Spleen (tissue), 11 donors: ENCODE measurements around the gene CCL17. TPM values are rescaled to one million over a fixed set of nuclear protein-coding genes. Genes with fewer than 3 reads are reported as not detected.
"Not testable (repeated sequence)": the region's sequence is repeated elsewhere in the genome, so short reads cannot be mapped to it uniquely, and the experiment has no call there.

ENCODE experiments used
- DNase-seq: peaks from one replicate; pipeline ENCODE4 v3.0.0-alpha.2; 2020
- H3K27ac ChIP-seq, 8 donors: fragments of 200-600 bp; sonication (generic) in 7 of 8; 1 replicate in 4 of 8; 2 replicates in 4 of 8; pipeline versions ENCODE4 v1.5.0 to v1.8.0; 2016 to 2021; ENCODE audit warnings: inconsistent platforms in 4 of 8, mild to moderate bottlenecking in 4 of 8, moderate library complexity in 1 of 8
- H3K27me3 ChIP-seq, 7 donors: fragments of 200-600 bp; sonication (generic) in 6 of 7; replicated peaks in 1 of 7; 1 replicate in 4 of 7; 2 replicates in 3 of 7; pipeline versions ENCODE4 v1.5.0 to v1.8.0; 2016 to 2021; ENCODE audit warnings: inconsistent platforms in 3 of 7, mild to moderate bottlenecking in 1 of 7
- H3K36me3 ChIP-seq, 6 donors: fragments of 200-600 bp; sonication (generic) in 5 of 6; 1 replicate in 4 of 6; 2 replicates in 2 of 6; pipeline versions ENCODE4 v1.5.0 to v1.8.0; 2016 to 2021; ENCODE audit warnings: inconsistent platforms in 2 of 6
- H3K4me1 ChIP-seq, 6 donors: fragments of 200-600 bp; sonication (generic) in 5 of 6; 1 replicate in 3 of 6; 2 replicates in 3 of 6; pipeline versions ENCODE4 v1.5.0 to v1.8.0; 2016 to 2021; ENCODE audit warnings: inconsistent platforms in 3 of 6
- H3K4me3 ChIP-seq, 8 donors: fragments of 200-600 bp; sonication (generic) in 7 of 8; 1 replicate in 4 of 8; 2 replicates in 4 of 8; pipeline versions ENCODE4 v1.5.0 to v1.8.0; 2016 to 2021; ENCODE audit warnings: inconsistent platforms in 4 of 8, mild to moderate bottlenecking in 4 of 8, moderate library complexity in 2 of 8
- H3K9me3 ChIP-seq, 8 donors: fragments of 200-600 bp; sonication (generic) in 7 of 8; 1 replicate in 4 of 8; 2 replicates in 4 of 8; pipeline versions ENCODE4 v1.5.0 to v1.8.0; 2016 to 2021; ENCODE audit warnings: inconsistent platforms in 4 of 8
- CTCF ChIP-seq, 11 experiments: fragments of 200-600 bp in 7 of 11; fragments of 450-650 bp in 4 of 11; sonication (generic) in 4 of 11; IDR thresholded peaks in 8 of 11; conservative IDR thresholded peaks in 3 of 11; 1 replicate in 7 of 11; 2 replicates in 4 of 11; pipeline versions ENCODE4 v1.4.0 to v1.8.0; 2016 to 2021; ENCODE audit warnings: antibody characterized with exemption in 11 of 11, inconsistent platforms in 4 of 11, mild to moderate bottlenecking in 1 of 11
- POLR2A ChIP-seq, 3 donors: fragments of 450-650 bp; IDR thresholded peaks; one replicate each; pipeline ENCODE4 v1.5.1; 2017; ENCODE audit warnings: antibody characterized with exemption in 3 of 3, mild to moderate bottlenecking in 1 of 3
- POLR2AphosphoS5 ChIP-seq, 3 donors: sonication (generic); formaldehyde crosslinking; IDR thresholded peaks; one replicate each; pipeline ENCODE4 v1.5.1; 2017; ENCODE audit warnings: antibody characterized with exemption in 3 of 3
- WGBS, 5 donors: extraction: QIAGEN DNeasy Blood & Tissue Kit in 3 of 5; methylation state at CpG; one replicate each; pipeline versions ENCODE4 v1.1.5 to v1.1.7; 2013 to 2018; 5-methylcytosine and 5-hydroxymethylcytosine counted together
- intact Hi-C: fragments of 100-400 bp; cut with DNase I; formaldehyde crosslinking; loops from one replicate; pipeline ENCODE4 v1.15.0; 2023; ENCODE audit warnings: low total_unique reads
- polyA plus RNA-seq, 3 donors: library from polyadenylated mRNA; stranded (reverse); fragments of 200-250 nt; gene quantifications; one replicate each; pipeline ENCODE4 v1.2.1, GENCODE V29; 2013
- total RNA-seq, 7 donors: library from RNA; depleted of rRNA in 3 of 7; stranded (reverse); fragments of >200 nt in 3 of 7; fragmentation: NEBNext Ultra II Directional in 4 of 7; extraction: Animal tissue kit (Norgen Biotek cat#: 25700) in 4 of 7; gene quantifications; one replicate each; pipeline versions ENCODE4 v1.1.0 to v1.2.1, GENCODE V29; 2016 to 2021
- donor health status: healthy with polysubstance abuse.
- donor health status: DM: no; HTN: no; CAD: no; lungs with moderate emphysema.
- donor health status: DM: no; HTN: no; CAD: no.
- donor health status: Bipolar disorder and iron deficiency.
- donor health status: healthy.
- donor health status: DM: no; HTN: no; CAD: no.
- donor health status: DM: yes; HTN: yes; CAD: no.

Gene CCL17
- total and polyA plus RNA-seq, 10 donors: 0.29 to 4.0 (median 2.0) TPM; not detected in 4

DNA sequence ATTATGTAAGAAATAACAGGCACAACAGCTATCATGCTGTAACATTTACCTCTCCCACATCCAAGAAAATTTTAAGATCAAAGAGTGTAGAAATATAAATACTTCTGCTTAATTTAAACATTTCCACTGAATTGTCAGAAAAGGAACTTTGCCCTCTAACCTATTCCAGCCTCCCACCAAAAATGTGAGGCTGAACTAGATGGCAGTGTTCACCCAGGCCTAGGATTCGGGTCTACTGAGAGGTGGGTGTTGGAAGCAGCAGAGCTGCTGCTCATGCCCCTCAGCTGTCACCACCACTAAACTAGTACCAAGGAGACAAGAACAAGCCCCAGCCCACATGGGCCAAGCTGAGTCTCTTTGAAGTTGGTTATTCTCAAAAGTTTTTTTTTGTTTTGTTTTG is 31.3 kb downstream of the CCL17 start:
- no peaks in the 10 kb centered on the region for H3K27me3 ChIP-seq
- H3K4me3 ChIP-seq: no peak overlapping the region
- peaks cover 3 to 100% (median 86%) of the 10 kb centered on the region in 6 donors for H3K36me3 ChIP-seq
- no peak for DNase-seq
- H3K27ac ChIP-seq: no peak overlapping the region
- TF ChIP-seq POLR2AphosphoS5 (IDR thresholded peaks at IDR 0.05) (no peak), CTCF (IDR thresholded peaks at IDR 0.05 in 8 of 11, conservative IDR thresholded peaks at IDR 0.05 in 3 of 11) (no peak), POLR2A (IDR thresholded peaks at IDR 0.05) (no peak)
- WGBS, 5 donors: 73 to 100% (median 95%) methylated on average over 1 of the region's 1 CpG
- peaks cover 0 to 18% (median 15%) of the 10 kb centered on the region in 8 donors for H3K9me3 ChIP-seq
- no peaks in the 10 kb centered on the region for H3K4me1 ChIP-seq
- intact Hi-C loops: no loop called here

DNA sequence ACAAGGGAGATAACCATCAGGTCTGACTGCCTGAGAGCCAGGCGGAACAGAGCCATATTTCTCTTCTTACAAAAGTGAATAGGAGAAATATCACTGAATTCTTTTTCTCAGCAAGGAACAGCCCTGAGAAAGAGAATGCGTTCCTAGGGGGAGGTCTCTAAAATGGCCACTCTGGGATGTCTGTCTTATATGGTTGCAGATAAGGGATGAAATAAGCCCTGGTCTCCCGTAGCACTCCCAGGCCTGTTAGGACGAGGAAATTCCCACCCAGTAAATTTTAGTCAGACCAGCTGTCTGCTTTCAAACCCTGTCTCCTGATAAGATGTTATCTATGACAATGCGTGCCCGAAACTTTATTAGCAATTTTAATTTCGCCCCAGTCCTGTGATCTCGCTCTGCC is 35.4 kb downstream of the CCL17 start:
- H3K4me1 ChIP-seq, DNase-seq, H3K27me3 ChIP-seq, intact Hi-C loops, H3K4me3 ChIP-seq, H3K27ac ChIP-seq: not testable (repeated sequence)
- peaks cover 0 to 74% (median 45%) of the 10 kb centered on the region in 6 donors for H3K36me3 ChIP-seq
- 95 to 98% (median 98%) methylated on average over 8 of the region's 8 CpGs for WGBS, 5 donors
- peaks cover 0 to 23% (median 18%) of the 10 kb centered on the region in 8 donors for H3K9me3 ChIP-seq

DNA sequence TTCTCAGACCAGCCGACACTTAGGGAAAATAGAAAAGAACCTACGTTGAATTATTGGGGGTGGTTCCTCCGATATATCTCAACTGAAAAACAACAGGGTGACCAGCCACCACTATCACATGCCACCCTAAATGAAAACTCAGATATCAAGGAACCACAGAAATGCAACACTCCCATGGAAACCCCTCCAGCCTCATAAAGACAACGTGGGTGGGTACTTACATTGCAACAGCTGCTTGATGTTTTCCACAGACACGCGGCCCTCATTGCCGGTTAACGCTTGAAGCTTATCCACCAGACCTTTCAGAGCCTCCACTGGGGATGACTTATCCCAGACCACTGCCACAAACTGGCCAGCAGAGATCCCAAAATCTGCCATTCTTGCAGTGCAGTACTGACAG is 36.0 kb downstream of the CCL17 start:
- Histone ChIP-seq H3K36me3 (peaks cover 0 to 68% (median 40%) of the 10 kb centered on the region in 6 donors), H3K9me3 (peaks cover 0 to 23% (median 18%) of the 10 kb centered on the region in 8 donors), H3K4me1 (peaks cover 0 to 10% (median 5%) of the 10 kb centered on the region in 6 donors)
- H3K4me3 ChIP-seq, H3K27ac ChIP-seq, H3K27me3 ChIP-seq, intact Hi-C loops, DNase-seq: not testable (repeated sequence)
- 74 to 98% (median 96%) methylated on average over 8 of the region's 8 CpGs for WGBS, 5 donors

- no peak for DNase-seq
- Histone ChIP-seq H3K27me3 (no peaks in the 10 kb centered on the region), H3K27ac (no peak overlapping the region), H3K9me3 (peaks cover 0 to 18% (median 14%) of the 10 kb centered on the region in 8 donors), H3K4me1 (peaks cover 15 to 46% (median 33%) of the 10 kb centered on the region in 6 donors), H3K4me3 (no peak overlapping the region), H3K36me3 (peaks cover 0 to 26% (median 11%) of the 10 kb centered on the region in 6 donors)
- 83 to 92% (median 89%) methylated on average over 3 of the region's 3 CpGs for WGBS, 5 donors
- intact Hi-C loops: no loop called here
- TF ChIP-seq CTCF (IDR thresholded peaks at IDR 0.05 in 8 of 11, conservative IDR thresholded peaks at IDR 0.05 in 3 of 11) (no peak), POLR2A (IDR thresholded peaks at IDR 0.05) (no peak), POLR2AphosphoS5 (IDR thresholded peaks at IDR 0.05) (no peak)
These were observed 40.1 kb downstream of the CCL17 start for GRCh38 chr16:57444711-57445110.

GRCh38 chr16:57445510-57445909 is 40.9 kb downstream of the CCL17 start:
- Histone ChIP-seq H3K4me1 (peaks cover 15 to 50% (median 33%) of the 10 kb centered on the region in 6 donors), H3K4me3 (no peak overlapping the region), H3K27me3 (no peaks in the 10 kb centered on the region), H3K36me3 (peaks cover 0 to 18% (median 3%) of the 10 kb centered on the region in 6 donors), H3K27ac (no peak overlapping the region), H3K9me3 (peaks cover 0 to 10% (median 6%) of the 10 kb centered on the region in 8 donors)
- DNase-seq: no peak
- intact Hi-C loops: no loop called here
- WGBS, 5 donors: 92 to 100% (median 97%) methylated on average over 2 of the region's 2 CpGs
- TF ChIP-seq POLR2A (IDR thresholded peaks at IDR 0.05) (no peak), POLR2AphosphoS5 (IDR thresholded peaks at IDR 0.05) (no peak), CTCF (IDR thresholded peaks at IDR 0.05 in 8 of 11, conservative IDR thresholded peaks at IDR 0.05 in 3 of 11) (no peak)
